ENCODE measurements around the gene KCTD11.
"Not testable (repeated sequence)": the region's sequence is repeated elsewhere in the genome, so short reads cannot be mapped to it uniquely, and the experiment has no call there.

Gene KCTD11

GRCh38 chr17:7343250-7343649, 8.7 kb upstream of the KCTD11 start:
- no peak for DNase-seq (ENCODE audit: low read depth, low spot score)

GRCh38 chr17:7346761-7347614, 5.0 kb upstream of the KCTD11 start:
- no peak for DNase-seq (ENCODE audit: low read depth, low spot score)

- no peak for DNase-seq (ENCODE audit: low read depth, low spot score)
Observed at GRCh38 chr17:7347630-7348477, 4.1 kb upstream of the KCTD11 start.

- no peak for DNase-seq (ENCODE audit: low read depth, low spot score)
Observed at GRCh38 chr17:7348478-7349242, 3.3 kb upstream of the KCTD11 start.

- no peak for DNase-seq (ENCODE audit: low read depth, low spot score)
Observed at GRCh38 chr17:7352503-7352889, 534 bp downstream of the KCTD11 start.

- DNase-seq (ENCODE audit: low read depth, low spot score), result no peak
Observed at GRCh38 chr17:7352910-7353635, 1.1 kb downstream of the KCTD11 start.

GRCh38 chr17:7354262-7354843, 2.4 kb downstream of the KCTD11 start:
- DNase-seq (ENCODE audit: low read depth, low spot score), result no peak

- DNase-seq (ENCODE audit: low read depth, low spot score), result no peak
Observed at GRCh38 chr17:7355053-7355452, 3.1 kb downstream of the KCTD11 start, which contains the start of gene TMEM95. TSS of gene TMEM95 (plus strand) at chr17:7355156. CDS start at chr17:7355205, 49 bp downstream.

- DNase-seq (ENCODE audit: low read depth, low spot score), result no peak
Observed at GRCh38 chr17:7355573-7355972, 3.6 kb downstream of the KCTD11 start.

- DNase-seq (ENCODE audit: low read depth, low spot score), result peak; percentile 71
Observed at GRCh38 chr17:7356072-7356549, 4.1 kb downstream of the KCTD11 start.

GRCh38 chr17:7356756-7357155, 4.8 kb downstream of the KCTD11 start:
- DNase-seq (ENCODE audit: low read depth, low spot score), result no peak

- DNase-seq (ENCODE audit: low read depth, low spot score), result no peak
Observed at GRCh38 chr17:7357381-7357780, 5.4 kb downstream of the KCTD11 start.

- DNase-seq (ENCODE audit: low read depth, low spot score), result no peak
Observed at GRCh38 chr17:7361906-7362305, 9.9 kb downstream of the KCTD11 start.

- DNase-seq (ENCODE audit: low read depth, low spot score), result no peak
Observed at GRCh38 chr17:7363311-7363710, 11.3 kb downstream of the KCTD11 start.

- DNase-seq (ENCODE audit: low read depth, low spot score), result not testable (repeated sequence)
Observed at GRCh38 chr17:7365963-7366362, 14.0 kb downstream of the KCTD11 start.

GRCh38 chr17:7367083-7367482, 15.1 kb downstream of the KCTD11 start:
- DNase-seq (ENCODE audit: low read depth, low spot score), result no peak

GRCh38 chr17:7367918-7368598, 16.1 kb downstream of the KCTD11 start:
- DNase-seq (ENCODE audit: low read depth, low spot score), result no peak

- not testable (repeated sequence) for DNase-seq (ENCODE audit: low read depth, low spot score)
Observed at GRCh38 chr17:7368599-7368994, 16.6 kb downstream of the KCTD11 start.

- no peak for DNase-seq (ENCODE audit: low read depth, low spot score)
Observed at GRCh38 chr17:7369825-7370224, 17.9 kb downstream of the KCTD11 start.

- no peak for DNase-seq (ENCODE audit: low read depth, low spot score)
Observed at GRCh38 chr17:7370853-7371252, 18.9 kb downstream of the KCTD11 start.
